Thyroid gland (tissue), 4 donors: Measurements from ENCODE around the gene POC1B.

Experiments
- CTCF ChIP-seq, 6 experiments: fragments of 200-600 bp in 3 of 6; fragments of 450-650 bp in 3 of 6; sonication (generic) in 3 of 6; IDR thresholded peaks; one replicate each; pipeline ENCODE4 v1.5.1; 2016 to 2019; ENCODE audit warnings: antibody characterized with exemption in 6 of 6, mild to moderate bottlenecking in 2 of 6, inconsistent platforms in 1 of 6, moderate library complexity in 1 of 6
- POLR2A ChIP-seq, 2 donors: fragments of 450-650 bp; IDR thresholded peaks; one replicate each; pipeline ENCODE4 v1.6.1; 2017; ENCODE audit warnings: antibody characterized with exemption in 2 of 2, mild to moderate bottlenecking in 2 of 2, moderate library complexity in 1 of 2

DNA sequence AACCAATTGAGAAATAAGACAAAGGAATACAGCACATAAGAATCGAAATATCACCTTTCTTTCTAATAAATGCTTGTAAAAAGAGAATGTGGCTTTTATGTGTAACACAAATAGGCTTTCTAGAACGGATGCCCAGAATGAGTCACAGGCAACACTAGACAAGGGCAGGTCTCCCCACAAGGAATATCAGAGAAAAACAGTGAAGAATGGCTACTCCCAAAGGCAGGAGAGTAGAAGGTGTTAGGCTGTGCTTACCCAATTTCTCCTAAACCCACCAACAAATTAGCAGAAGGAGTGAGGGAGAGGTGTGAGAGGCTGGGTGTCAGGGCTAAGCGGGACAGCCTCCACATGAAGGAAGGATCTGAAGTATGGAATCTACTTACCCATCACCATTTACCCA, 56.5 kb downstream of the POC1B start:
- TF ChIP-seq POLR2A (IDR thresholded peaks at IDR 0.05) (no peak), CTCF (IDR thresholded peaks at IDR 0.05) (no peak)
